ENCODE results near the gene RBMX.
A peak's percentile ranks its signal among the peaks of the same experiment; 100 is the strongest.

RBMX gene

GRCh38 chrX:136910565-136911035, 30.1 kb upstream of the RBMX start (continued):
- TF ChIP-seq ZNF280C (tag by site-specific recombination; IDR thresholded peaks at IDR 0.05): no peak
- TF ChIP-seq ZNF398 (tag by site-specific recombination; IDR thresholded peaks at IDR 0.05): no peak

- ChIA-PET POLR2A (interaction anchor here (0.5 to 2.7 kb wide), 5 partner anchors 11 to 513 kb away, joined by 3 to 46 read pairs (median 4); partner anchors contain the start of gene RBMX), CTCF (interaction anchor here (1.0 kb wide), 1 partner anchor 30 kb away, joined by 4 read pairs; no protein-coding TSS in a partner anchor)
- H3K4me1 ChIP-seq (ENCODE audit: control insufficient read depth, insufficient read depth, low read length): no peaks in the 10 kb centered on the region
- peak overlapping the region; percentile 80 for H3K27ac ChIP-seq (ENCODE audit: extremely low read depth, low read depth, low read length)
- peak overlapping the region; percentile 50 for H3K4me3 ChIP-seq (ENCODE audit: low read depth, low read length)
- no peaks in the 10 kb centered on the region for H3K9me3 ChIP-seq (ENCODE audit: control insufficient read depth, insufficient read depth, low read depth, low read length)
- no peaks in the 10 kb centered on the region; a peak in 1 of 3 replicates for H3K36me3 ChIP-seq (ENCODE audit: control insufficient read depth in 2 of 2, insufficient read depth in 1 of 2, low read length in 2 of 2)
- peak; percentile 99 for TF ChIP-seq ZNF398 (tag by site-specific recombination; IDR thresholded peaks at IDR 0.05)
- TF ChIP-seq HIC1 (tag by site-specific recombination; IDR thresholded peaks at IDR 0.05): no peak
- peak; percentile 89 for TF ChIP-seq KLF8 (tag by site-specific recombination; IDR thresholded peaks at IDR 0.05)
- no peak for TF ChIP-seq ZNF596 (tag by site-specific recombination; IDR thresholded peaks at IDR 0.05)
- peak; percentile 52; the same call in 1 of the 2 replicates for TF ChIP-seq ZNF335 (tag by site-specific recombination; conservative IDR thresholded peaks at IDR 0.05)
- TF ChIP-seq ZNF610 (tag by site-specific recombination; IDR thresholded peaks at IDR 0.05; ENCODE audit: borderline replicate concordance): 0 out of 2 replicates have a peak, but pooled peaks have one; percentile 18
- no peak for TF ChIP-seq ZNF23 (tag by site-specific recombination; IDR thresholded peaks at IDR 0.05; ENCODE audit: borderline replicate concordance)
- no peak for TF ChIP-seq ZNF544 (tag by site-specific recombination; IDR thresholded peaks at IDR 0.05)
- no peak for TF ChIP-seq ZNF639 (tag by site-specific recombination; IDR thresholded peaks at IDR 0.05)
- TF ChIP-seq SP2 (tag by site-specific recombination; IDR thresholded peaks at IDR 0.05): peak; percentile 96
- TF ChIP-seq KLF16 (tag by site-specific recombination; IDR thresholded peaks at IDR 0.05): peak; percentile 44; the same call in 1 of the 2 replicates
- TF ChIP-seq HOXA7 (CRISPR knock-in tag; IDR thresholded peaks at IDR 0.05; ENCODE audit: borderline replicate concordance): no peak
- peak; percentile 65; the same call in 1 of the 2 replicates for TF ChIP-seq KLF9 (tag by site-specific recombination; IDR thresholded peaks at IDR 0.05; ENCODE audit: low read depth)
- TF ChIP-seq ZNF341 (tag by site-specific recombination; IDR thresholded peaks at IDR 0.05; ENCODE audit: low read depth): peak; percentile 98
- TF ChIP-seq ZXDB (tag by site-specific recombination; IDR thresholded peaks at IDR 0.05): peak; percentile 65
- TF ChIP-seq ZBTB20 (tag by site-specific recombination; IDR thresholded peaks at IDR 0.05): peak; percentile 11
- peak; percentile 16; the same call in 1 of the 2 replicates for TF ChIP-seq INSM2 (tag by site-specific recombination; IDR thresholded peaks at IDR 0.05)
- no peak for TF ChIP-seq ZNF19 (tag by site-specific recombination; IDR thresholded peaks at IDR 0.05; ENCODE audit: low read depth)
- TF ChIP-seq ZNF548 (tag by site-specific recombination; IDR thresholded peaks at IDR 0.05): no peak
Observed at GRCh38 chrX:136909706-136910564, 29.4 kb upstream of the RBMX start.
